T1000 (cell line): ENCODE results near the gene LKAAEAR1.

Source experiments
- DNase-seq: peaks from one replicate; lab custom pipeline; 2025; ENCODE audit warnings: mixed read lengths; lab: John Stamatoyannopoulos, UW

LKAAEAR1 gene

GRCh38 chr20:64110411-64111068, 26.3 kb upstream of the LKAAEAR1 start:
- no peak for DNase-seq

GRCh38 chr20:64109831-64110391, 25.7 kb upstream of the LKAAEAR1 start:
- DNase-seq, result no peak

GRCh38 chr20:64108731-64109681, 24.8 kb upstream of the LKAAEAR1 start:
- DNase-seq, result no peak

GRCh38 chr20:64107736-64108457, 23.7 kb upstream of the LKAAEAR1 start:
- no peak for DNase-seq

GRCh38 chr20:64106981-64107735, 23.0 kb upstream of the LKAAEAR1 start, which contains the start of gene NPBWR2:
Gene NPBWR2, minus strand, starts transcription at chr20:64107565. Its CDS starts 734 bp downstream, at chr20:64106831.
- no peak for DNase-seq

- DNase-seq, result no peak
Measured at GRCh38 chr20:64106435-64106961, 22.3 kb upstream of the LKAAEAR1 start.

GRCh38 chr20:64105846-64106434, 21.7 kb upstream of the LKAAEAR1 start:
- no peak for DNase-seq

- DNase-seq, result no peak
Measured at GRCh38 chr20:64104667-64105451, 20.7 kb upstream of the LKAAEAR1 start.

- no peak for DNase-seq
Measured at GRCh38 chr20:64103871-64104666, 19.9 kb upstream of the LKAAEAR1 start.

- DNase-seq, result no peak
Measured at GRCh38 chr20:64102647-64103354, 18.6 kb upstream of the LKAAEAR1 start.

- no peak for DNase-seq
Measured at GRCh38 chr20:64101731-64102621, 17.8 kb upstream of the LKAAEAR1 start.

GRCh38 chr20:64100946-64101688, 16.9 kb upstream of the LKAAEAR1 start:
- DNase-seq, result no peak

- no peak for DNase-seq
Measured at GRCh38 chr20:64100566-64100888, 16.3 kb upstream of the LKAAEAR1 start.

GRCh38 chr20:64099880-64100565, 15.8 kb upstream of the LKAAEAR1 start:
- DNase-seq, result no peak

- DNase-seq, result no peak
Measured at GRCh38 chr20:64099086-64099786, 15.0 kb upstream of the LKAAEAR1 start.
